Measurements from ENCODE around the gene SNX19.

DNA sequence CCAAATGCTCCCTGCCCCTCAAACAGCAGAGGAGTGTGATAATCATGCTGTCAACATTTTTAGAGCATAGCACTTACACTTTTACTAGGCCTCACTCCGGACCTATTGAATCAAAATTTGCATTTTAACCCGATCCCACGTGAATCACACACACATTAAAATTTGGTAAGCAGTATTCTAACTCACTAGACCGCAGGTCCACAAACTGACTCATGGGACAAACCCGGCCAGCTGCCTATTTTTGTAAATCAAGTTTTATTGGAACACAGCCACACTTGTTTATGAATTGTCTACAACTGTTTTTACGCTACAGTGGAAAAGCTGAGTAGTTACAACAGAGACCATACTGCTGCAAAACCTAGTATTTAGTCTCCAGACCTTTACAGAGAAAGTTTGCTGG lies 43.3 kb downstream of the SNX19 start:
- TF ChIP-seq, protein P1, sequence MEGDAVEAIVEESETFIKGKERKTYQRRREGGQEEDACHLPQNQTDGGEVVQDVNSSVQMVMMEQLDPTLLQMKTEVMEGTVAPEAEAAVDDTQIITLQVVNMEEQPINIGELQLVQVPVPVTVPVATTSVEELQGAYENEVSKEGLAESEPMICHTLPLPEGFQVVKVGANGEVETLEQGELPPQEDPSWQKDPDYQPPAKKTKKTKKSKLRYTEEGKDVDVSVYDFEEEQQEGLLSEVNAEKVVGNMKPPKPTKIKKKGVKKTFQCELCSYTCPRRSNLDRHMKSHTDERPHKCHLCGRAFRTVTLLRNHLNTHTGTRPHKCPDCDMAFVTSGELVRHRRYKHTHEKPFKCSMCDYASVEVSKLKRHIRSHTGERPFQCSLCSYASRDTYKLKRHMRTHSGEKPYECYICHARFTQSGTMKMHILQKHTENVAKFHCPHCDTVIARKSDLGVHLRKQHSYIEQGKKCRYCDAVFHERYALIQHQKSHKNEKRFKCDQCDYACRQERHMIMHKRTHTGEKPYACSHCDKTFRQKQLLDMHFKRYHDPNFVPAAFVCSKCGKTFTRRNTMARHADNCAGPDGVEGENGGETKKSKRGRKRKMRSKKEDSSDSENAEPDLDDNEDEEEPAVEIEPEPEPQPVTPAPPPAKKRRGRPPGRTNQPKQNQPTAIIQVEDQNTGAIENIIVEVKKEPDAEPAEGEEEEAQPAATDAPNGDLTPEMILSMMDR (IDR thresholded peaks at IDR 0.05): no peak
- no peak for TF ChIP-seq POLR2AphosphoS5 (IDR thresholded peaks at IDR 0.05; ENCODE audit: low read depth, low read length)

All from Panc1 (cell line).